H1 (cell line): ENCODE results near the gene CHTF18. TPM values are rescaled to one million over a fixed set of nuclear protein-coding genes. Genes with fewer than 3 reads are reported as not detected.

Experiments
- CTCF ChIA-PET: fragments of 300-600 bp; sonication (Branson Sonifier 250); formaldehyde crosslinking; loops from one replicate; lab custom pipeline; 2021; ENCODE audit not compliant: partially characterized antibody; lab: Charles Lee
- POLR2A ChIA-PET: fragments of 300-600 bp; sonication (Branson Sonifier 250); formaldehyde crosslinking; loops from one replicate; lab custom pipeline; 2021; ENCODE audit warnings: inconsistent platforms; ENCODE audit not compliant: partially characterized antibody; lab: Charles Lee
- DNase-seq, 2 experiments: peaks; one replicate each; pipeline versions ENCODE4 v3.0.0 to v3.0.0-alpha.2; 2010 to 2022; ENCODE audit warnings: low spot score in 2 of 2, low read depth in 1 of 2, mixed read lengths in 1 of 2
- FAIRE-seq: peaks from 2 replicates; lab custom pipeline; 2011; peaks lifted over from hg19 to GRCh38; lab: Jason Lieb, UNC
- H2AFZ ChIP-seq: 2 replicates; pipeline ENCODE4 v1.8.1; 2012; ENCODE audit warnings: low read length, inconsistent platforms
- H2AK5ac ChIP-seq: 2 replicates; pipeline ENCODE4 v1.6.1; 2013; ENCODE audit warnings: low read depth, low read length
- H2BK120ac ChIP-seq: replicated peaks from 2 replicates; pipeline ENCODE3; 2013; ENCODE audit warnings: low read depth, low read length, inconsistent platforms
- H2BK12ac ChIP-seq: 2 replicates; pipeline ENCODE4 v1.6.1; 2013; ENCODE audit warnings: low read depth, low read length
- H2BK15ac ChIP-seq: 2 replicates; pipeline ENCODE4 v1.6.1; 2013; ENCODE audit warnings: low read length
- H2BK20ac ChIP-seq: 2 replicates; pipeline ENCODE4 v1.6.1; 2013; ENCODE audit warnings: low read length
- H2BK5ac ChIP-seq: 2 replicates; pipeline ENCODE4 v1.6.1; 2013; ENCODE audit warnings: low read depth, low read length
- H3K14ac ChIP-seq: 2 replicates; pipeline ENCODE4 v1.6.1; 2013; ENCODE audit warnings: inconsistent platforms; ENCODE audit not compliant: insufficient read length
- H3K18ac ChIP-seq: 2 replicates; pipeline ENCODE4 v1.6.1; 2013; ENCODE audit warnings: low read length; ENCODE audit errors: extremely low read depth
- H3K23ac ChIP-seq: 2 replicates; pipeline ENCODE4 v1.6.1; 2013; ENCODE audit warnings: inconsistent platforms; ENCODE audit not compliant: insufficient read length
- H3K23me2 ChIP-seq: 2 replicates; pipeline ENCODE4 v1.6.1; 2013; ENCODE audit warnings: low read depth, low read length
- H3K27ac ChIP-seq: 2 replicates; pipeline ENCODE4 v1.6.1; 2011; ENCODE audit warnings: low read depth, low read length, inconsistent platforms
- H3K27me3 ChIP-seq, 4 experiments: replicated peaks in 1 of 4; 1 replicate in 1 of 4; 2 replicates in 3 of 4; pipeline versions ENCODE4 v1.6.1 to v1.8.1; 2011 to 2013; ENCODE audit warnings: low read length in 3 of 4, mild to moderate bottlenecking in 3 of 4, inconsistent platforms in 2 of 4, mixed read lengths in 2 of 4, moderate library complexity in 1 of 4; ENCODE audit not compliant: control insufficient read depth in 3 of 4, insufficient read depth in 3 of 4; ENCODE audit errors: extremely low read depth in 1 of 4
- H3K36me3 ChIP-seq, 4 experiments: 2 replicates each; pipeline versions ENCODE4 v1.6.1 to v1.8.1; 2011 to 2013; ENCODE audit warnings: mild to moderate bottlenecking in 4 of 4, low read length in 3 of 4, moderate library complexity in 2 of 4, control low read depth in 1 of 4, inconsistent platforms in 1 of 4; ENCODE audit not compliant: insufficient read depth in 4 of 4, control insufficient read depth in 2 of 4
- H3K4ac ChIP-seq: replicated peaks from 2 replicates; pipeline ENCODE3; 2013; ENCODE audit warnings: low read length, low read depth, mixed read lengths, inconsistent platforms; ENCODE audit not compliant: insufficient read length
- H3K4me1 ChIP-seq, 4 experiments: replicated peaks in 1 of 4; 1 replicate in 1 of 4; 2 replicates in 3 of 4; pipeline versions ENCODE4 v1.6.1 to v1.8.1; 2011 to 2013; ENCODE audit warnings: low read length in 3 of 4, inconsistent platforms in 2 of 4, mixed read lengths in 1 of 4; ENCODE audit not compliant: insufficient read depth in 4 of 4, control insufficient read depth in 3 of 4
- H3K4me2 ChIP-seq, 2 experiments: 2 replicates each; pipeline versions ENCODE4 v1.6.1 to v1.8.1; 2011 to 2013; ENCODE audit warnings: low read depth in 2 of 2, low read length in 2 of 2, control low read depth in 1 of 2, inconsistent platforms in 1 of 2, mild to moderate bottlenecking in 1 of 2; ENCODE audit not compliant: insufficient read depth in 1 of 2
- H3K4me3 ChIP-seq, 4 experiments: fragments of 200-600, 300-600 bp in 1 of 4; sonication (generic), shearing (Covaris generic), sonication (Bioruptor Twin) in 1 of 4; 2 replicates each; pipeline versions ENCODE4 v1.5.1 to v1.8.1; 2011 to 2016; ENCODE audit warnings: low read length in 4 of 4, low read depth in 3 of 4, control low read depth in 2 of 4, inconsistent platforms in 2 of 4, mild to moderate bottlenecking in 2 of 4, mixed read lengths in 1 of 4, moderate library complexity in 1 of 4; ENCODE audit not compliant: insufficient read depth in 2 of 4; ENCODE audit errors: extremely low read depth in 1 of 4
- H3K56ac ChIP-seq: replicated peaks from 2 replicates; pipeline ENCODE3; 2013; ENCODE audit warnings: low read depth, mild to moderate bottlenecking, mixed read lengths, low read length, inconsistent platforms; ENCODE audit not compliant: insufficient read length
- H3K79me1 ChIP-seq: 2 replicates; pipeline ENCODE4 v1.6.1; 2013; ENCODE audit warnings: low read depth, low read length, control low read depth
- H3K79me2 ChIP-seq, 2 experiments: 2 replicates each; pipeline versions ENCODE4 v1.6.1 to v1.8.1; 2012 to 2013; ENCODE audit warnings: low read length in 2 of 2, mild to moderate bottlenecking in 2 of 2, inconsistent platforms in 1 of 2; ENCODE audit not compliant: insufficient read depth in 2 of 2, control insufficient read depth in 1 of 2
- H3K9ac ChIP-seq, 4 experiments: replicated peaks in 1 of 4; 1 replicate in 1 of 4; 2 replicates in 3 of 4; pipeline versions ENCODE4 v1.6.1 to v1.8.1; 2011 to 2013; ENCODE audit warnings: low read depth in 3 of 4, low read length in 3 of 4, control low read depth in 2 of 4, mild to moderate bottlenecking in 2 of 4, moderate library complexity in 2 of 4, inconsistent platforms in 1 of 4; ENCODE audit errors: extremely low read depth in 1 of 4
- H3K9me3 ChIP-seq, 2 experiments: 2 replicates each; pipeline versions ENCODE4 v1.6.1 to v1.8.1; 2012 to 2013; ENCODE audit warnings: mild to moderate bottlenecking in 2 of 2, moderate library complexity in 2 of 2, control low read depth in 1 of 2, inconsistent platforms in 1 of 2, low read depth in 1 of 2, low read length in 1 of 2, mixed read lengths in 1 of 2; ENCODE audit not compliant: insufficient read depth in 2 of 2
- H4K20me1 ChIP-seq, 2 experiments: replicated peaks in 1 of 2; 2 replicates each; pipeline versions ENCODE3 to v1.8.1; 2011 to 2013; ENCODE audit warnings: inconsistent platforms in 2 of 2, low read length in 2 of 2, mild to moderate bottlenecking in 1 of 2; ENCODE audit not compliant: insufficient read depth in 2 of 2, control insufficient read depth in 1 of 2
- H4K5ac ChIP-seq: 2 replicates; pipeline ENCODE4 v1.6.1; 2013; ENCODE audit warnings: low read length, low read depth, mixed read lengths, inconsistent platforms; ENCODE audit not compliant: insufficient read length
- H4K8ac ChIP-seq: 2 replicates; pipeline ENCODE4 v1.8.0; 2013; ENCODE audit warnings: mild to moderate bottlenecking, moderate library complexity, low read length, inconsistent platforms; ENCODE audit not compliant: insufficient read depth; ENCODE audit errors: extremely low read depth
- H4K91ac ChIP-seq: replicated peaks from 2 replicates; pipeline ENCODE3; 2013; ENCODE audit warnings: low read length, mixed read lengths, inconsistent platforms; ENCODE audit not compliant: insufficient read length
- HDAC2 ChIP-seq, 2 experiments: fragments of 300-600 bp in 1 of 2; sonication (generic) in 1 of 2; IDR thresholded peaks; 2 replicates each; pipeline ENCODE4 v1.6.1; 2011 to 2012; ENCODE audit warnings: low read depth in 2 of 2, low read length in 2 of 2, mild to moderate bottlenecking in 2 of 2, moderate library complexity in 2 of 2, borderline replicate concordance in 1 of 2, inconsistent platforms in 1 of 2
- HDAC6 ChIP-seq: IDR thresholded peaks from one replicate; pipeline ENCODE4 v1.7.1; 2012; ENCODE audit warnings: low read depth, mild to moderate bottlenecking, inconsistent platforms, low read length, moderate library complexity
- JUND ChIP-seq: IDR thresholded peaks from 2 replicates; pipeline ENCODE4 v1.6.1; 2011; ENCODE audit warnings: mild to moderate bottlenecking, improper control_type of control experiment, low read length
- KDM1A ChIP-seq: fragments of 200-600, 300-600 bp; sonication (generic); IDR thresholded peaks from 2 replicates; pipeline ENCODE4 v1.7.1; 2016; ENCODE audit warnings: mild to moderate bottlenecking, low read length, borderline replicate concordance
- RFX5 ChIP-seq: IDR thresholded peaks from 2 replicates; pipeline ENCODE4 v1.6.1; 2011; ENCODE audit warnings: low read depth, low read length, improper control_type of control experiment, borderline replicate concordance
- SAP30 ChIP-seq: fragments of 300-600 bp; sonication (generic); IDR thresholded peaks from 2 replicates; pipeline ENCODE4 v1.7.1; 2012; ENCODE audit warnings: low read length, moderate library complexity, mild to moderate bottlenecking, inconsistent platforms; ENCODE audit not compliant: insufficient read depth, insufficient replicate concordance
- SP2 ChIP-seq: IDR thresholded peaks from 2 replicates; pipeline ENCODE4 v1.6.1; 2012; ENCODE audit warnings: mild to moderate bottlenecking, low read length, inconsistent platforms
- WGBS, 2 experiments: shearing (Covaris generic) in 1 of 2; methylation state at CpG; one replicate each; pipeline versions ENCODE4 v1.1.6 to v1.1.7; 2013 to 2015; ENCODE audit warnings: low lambda C conversion rate in 2 of 2, mixed read lengths in 2 of 2, inconsistent platforms in 1 of 2, low coverage in 1 of 2, missing lambda C conversion rate in 1 of 2; ENCODE audit not compliant: insufficient replicate concordance in 2 of 2, insufficient coverage in 1 of 2, insufficient read length in 1 of 2; ENCODE audit errors: extremely low coverage in 1 of 2, missing lambda C conversion rate in 1 of 2; 5-methylcytosine and 5-hydroxymethylcytosine counted together
- polyA plus RNA-seq, 7 experiments: library from polyadenylated mRNA; depleted of rRNA in 3 of 7; stranded (reverse) in 5 of 7; unstranded in 2 of 7; fragments of >200 nt in 5 of 7; fragments of 200-250 nt in 2 of 7; gene quantifications; 1 replicate in 5 of 7; 2 replicates in 1 of 7; 4 replicates in 1 of 7; pipeline versions ENCODE4 v1.2.1 to v1.2.3, GENCODE V29; 2011 to 2013; ENCODE audit warnings: missing spikeins in 2 of 7, mixed read lengths in 2 of 7
- total RNA-seq: library from RNA; stranded (reverse); fragmentation: NEBNext Ultra II Directional; extraction: Animal tissue kit (Norgen Biotek cat#: 25700); gene quantifications from 2 replicates; pipeline ENCODE4 v1.2.1, GENCODE V29; 2021

CHTF18 gene
- total and polyA plus RNA-seq, 2 of the 8 experiments (the other 6 are each of a cell fraction or from before 2014, with no cell fraction given): 75.3 to 104 TPM

DNA sequence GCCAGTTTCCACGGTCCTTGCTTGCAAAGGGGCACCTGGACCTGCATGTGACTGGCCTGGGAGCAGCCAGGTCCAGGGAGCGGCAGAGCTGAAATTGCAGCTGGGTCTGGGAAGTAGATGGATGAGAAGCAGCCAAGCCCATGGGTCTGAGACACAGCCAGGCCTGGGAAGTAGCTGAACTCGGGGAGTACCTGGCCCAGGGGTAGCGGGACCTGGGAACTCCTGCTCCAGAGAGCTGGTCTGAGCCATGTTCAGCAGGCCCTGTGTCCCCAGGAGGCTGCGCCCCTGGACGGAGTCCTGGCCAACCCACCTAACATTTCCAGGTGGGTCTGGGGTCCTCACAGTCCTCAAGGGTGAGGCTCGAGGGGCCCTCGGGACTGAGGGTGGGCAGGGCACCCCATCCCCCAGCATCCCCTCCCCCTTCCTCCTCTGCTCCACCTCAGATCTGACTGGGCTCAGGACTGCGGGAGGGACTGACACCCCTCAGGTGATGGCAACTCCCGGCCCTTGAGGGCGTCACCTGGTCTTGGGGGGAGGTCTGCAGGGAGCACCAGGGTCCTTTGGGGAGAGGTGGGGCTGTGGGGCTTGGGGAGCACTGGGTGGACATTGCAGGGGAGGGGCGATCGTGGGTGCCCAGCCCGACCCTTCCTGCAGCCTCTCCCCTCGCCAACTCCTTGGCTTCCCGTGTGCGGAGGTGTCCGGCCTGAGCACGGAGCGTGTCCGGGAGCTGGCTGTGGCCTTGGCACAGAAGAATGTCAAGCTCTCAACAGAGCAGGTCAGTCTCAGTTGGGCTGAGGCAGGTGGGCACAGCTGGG lies 24.8 kb upstream of the CHTF18 start:
- H3K9ac ChIP-seq: no peak overlapping the region
- no peak overlapping the region for H4K91ac ChIP-seq
- no peak overlapping the region for H3K4me3 ChIP-seq
- no peaks in the 10 kb centered on the region for H3K79me1 ChIP-seq
- peaks cover 0 to 6% (median 2%) of the 10 kb centered on the region in 4 experiments; a peak in 4 of 7 replicates for H3K4me1 ChIP-seq
- H2AFZ ChIP-seq: no peak overlapping the region
- H4K5ac ChIP-seq: no peak overlapping the region
- H4K8ac ChIP-seq: 0 out of 2 replicates have a peak overlapping the region, but pooled peaks have one; percentile 86
- DNase-seq (no peak), FAIRE-seq (no peak)
- no peak for TF ChIP-seq SP2
- TF ChIP-seq KDM1A: peak; percentile 52; the same call in 1 of the 2 replicates
- TF ChIP-seq RFX5: no peak
- no peak for TF ChIP-seq JUND
- no peak for TF ChIP-seq HDAC2 (IDR thresholded peaks at IDR 0.05; ENCODE audit: borderline replicate concordance in 1 of 2, low read depth in 2 of 2, low read length in 2 of 2)
- no peak for TF ChIP-seq HDAC6
- no peak for TF ChIP-seq SAP30
- ChIA-PET CTCF (interaction anchor here (0.5 to 5.0 kb wide), 7 partner anchors 14 to 184 kb away, joined by 3 to 38 read pairs (median 4); partner anchors contain the start of gene CIAO3), POLR2A (interaction anchor here (0.9 to 1.4 kb wide), 4 partner anchors 10 to 43 kb away, joined by 3 to 5 read pairs (median 4); partner anchors contain the start of gene ANTKMT)
- H3K56ac ChIP-seq: no peak overlapping the region
- no peak overlapping the region for H3K23ac ChIP-seq
- no peak overlapping the region for H3K27ac ChIP-seq
- H3K18ac ChIP-seq: no peak overlapping the region; the same call in 1 of the 2 replicates
- no peaks in the 10 kb centered on the region for H3K36me3 ChIP-seq
- H2BK120ac ChIP-seq: no peak overlapping the region
- no peak overlapping the region for H2BK20ac ChIP-seq
- H4K20me1 ChIP-seq: no peaks in the 10 kb centered on the region
- H2BK5ac ChIP-seq: peak overlapping the region; percentile 68
- H3K4ac ChIP-seq: no peak overlapping the region
- H3K14ac ChIP-seq: no peak overlapping the region
- no peak overlapping the region for H3K4me2 ChIP-seq
- H3K23me2 ChIP-seq: no peaks in the 10 kb centered on the region; the same call in 1 of the 2 replicates
- no peaks in the 10 kb centered on the region for H3K27me3 ChIP-seq
- peak overlapping the region; percentile 98 for H2BK15ac ChIP-seq
- no peaks in the 10 kb centered on the region for H3K9me3 ChIP-seq
- 84% methylated on average over 14 of the region's 21 CpGs; no CpG with 5 or more reads in 1 of the 2 experiments for WGBS, 2 experiments
- H3K79me2 ChIP-seq: no peaks in the 10 kb centered on the region
- peak overlapping the region; percentile 81; the same call in 1 of the 2 replicates for H2BK12ac ChIP-seq
- H2AK5ac ChIP-seq: peak overlapping the region; percentile 10; the same call in 1 of the 2 replicates
